KMS-11 (cell line): ENCODE measurements around the gene ZNF558.
A peak's percentile ranks its signal among the peaks of the same experiment; 100 is the strongest.

Experiments
- H2AFZ ChIP-seq: fragments of 200-600 bp; sonication (generic); 2 replicates; pipeline ENCODE4 v1.6.1; 2016; ENCODE audit warnings: antibody characterized with exemption, mixed run types, low read depth
- H3K27ac ChIP-seq: fragments of 200-600 bp; sonication (generic); 2 replicates; pipeline ENCODE4 v1.6.1; 2016; ENCODE audit warnings: mild to moderate bottlenecking, mixed run types
- H3K27me3 ChIP-seq: fragments of 200-600 bp; sonication (generic); 2 replicates; pipeline ENCODE4 v1.6.1; 2017; ENCODE audit warnings: mild to moderate bottlenecking, low read depth, mixed run types, moderate library complexity; ENCODE audit not compliant: insufficient read depth
- H3K36me3 ChIP-seq: fragments of 200-600 bp; sonication (generic); 2 replicates; pipeline ENCODE4 v1.6.1; 2017; ENCODE audit warnings: mild to moderate bottlenecking, mixed run types; ENCODE audit not compliant: insufficient read depth
- H3K4me1 ChIP-seq: fragments of 200-600 bp; sonication (generic); 2 replicates; pipeline ENCODE4 v1.6.1; 2016; ENCODE audit warnings: mild to moderate bottlenecking, low read depth, mixed run types; ENCODE audit not compliant: poor library complexity, severe bottlenecking
- H3K4me2 ChIP-seq: fragments of 200-600 bp; sonication (generic); 2 replicates; pipeline ENCODE4 v1.7.0; 2016; ENCODE audit warnings: mild to moderate bottlenecking, mixed run types
- H3K4me3 ChIP-seq: fragments of 200-600 bp; sonication (generic); IDR thresholded peaks from 2 replicates; pipeline ENCODE4 v1.6.1; 2017; ENCODE audit warnings: low read depth, low read length, mixed read lengths; ENCODE audit not compliant: insufficient read depth
- H3K79me2 ChIP-seq: fragments of 200-600 bp; sonication (generic); 2 replicates; pipeline ENCODE4 v1.6.1; 2016; ENCODE audit warnings: low read depth, mixed run types; ENCODE audit not compliant: insufficient read depth
- H3K9ac ChIP-seq: fragments of 200-600 bp; sonication (generic); 2 replicates; pipeline ENCODE4 v1.6.1; 2016; ENCODE audit warnings: mild to moderate bottlenecking, mixed run types
- H4K20me1 ChIP-seq: fragments of 200-600 bp; sonication (generic); 2 replicates; pipeline ENCODE4 v1.6.1; 2016; ENCODE audit warnings: mild to moderate bottlenecking, mixed run types; ENCODE audit not compliant: insufficient read depth
- CTCF ChIP-seq: fragments of 200-600 bp; sonication (generic); conservative IDR thresholded peaks from 2 replicates; pipeline ENCODE4 v1.6.1; 2017; ENCODE audit warnings: low read depth, mild to moderate bottlenecking, antibody characterized with exemption, low read length, moderate library complexity, mixed read lengths

ZNF558 gene

DNA sequence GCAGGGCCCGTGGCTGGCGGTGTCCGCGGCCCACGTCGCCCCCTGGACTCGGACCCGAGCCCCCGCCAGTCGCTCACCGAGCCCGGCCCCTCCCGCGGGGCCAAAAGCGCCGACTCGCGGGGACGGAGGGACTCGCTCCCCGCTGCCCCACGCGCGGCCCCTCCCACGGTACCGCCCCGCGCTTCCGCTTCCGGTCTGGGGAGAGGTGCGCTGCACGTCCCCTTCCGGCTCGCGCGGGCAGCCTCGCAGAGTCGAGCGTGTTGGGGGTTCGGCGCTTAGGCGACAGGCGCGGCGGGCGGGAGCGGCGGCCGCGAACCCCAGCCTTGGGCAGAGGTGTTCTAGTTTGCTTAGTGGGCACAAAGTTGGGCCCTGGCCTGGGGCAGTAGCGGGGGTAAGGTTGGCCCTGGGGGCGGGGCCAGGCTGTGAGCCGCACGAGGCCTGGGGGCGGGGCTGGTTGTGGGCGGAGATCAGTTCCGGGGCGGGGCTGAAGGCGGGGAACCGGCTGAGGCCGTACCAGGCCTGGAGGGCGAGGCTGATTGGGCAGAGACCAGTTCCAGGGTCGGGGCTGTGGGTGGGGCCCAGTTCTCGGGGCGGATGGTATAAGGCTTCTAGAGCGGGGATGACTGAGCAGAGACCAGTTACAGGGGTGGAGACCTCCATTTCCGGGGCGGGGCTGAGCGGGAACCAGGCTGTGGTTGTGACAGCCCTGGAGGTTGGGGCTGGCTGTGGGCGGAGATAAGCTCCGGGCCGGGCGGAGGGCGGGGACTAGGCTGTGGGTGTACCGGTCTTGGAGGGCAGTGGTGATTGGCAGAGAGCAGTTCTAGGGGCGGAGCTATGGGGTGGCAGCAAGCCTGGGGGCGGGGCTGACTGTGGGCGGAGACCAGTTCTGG lies at the start of gene ZNF558, which contains the start of gene MBD3L1:
Gene ZNF558, minus strand, starts transcription at position 173 of the 890 bp plus-strand sequence. CDS start 9,645 bp downstream, outside the sequence.
Gene MBD3L1, plus strand, starts transcription at position 246 of the 890 bp plus-strand sequence. CDS start 10,302 bp downstream, outside the sequence.
- H3K27ac ChIP-seq, result peak within 1 kb of the TSS; percentile 91
- peaks cover 4% of the 10 kb centered on the region for H3K4me1 ChIP-seq
- TF ChIP-seq CTCF, result no peak
- no peaks in the 10 kb centered on the region for H3K36me3 ChIP-seq
- H3K4me3 ChIP-seq, result no peak within 1 kb of the TSS
- H3K27me3 ChIP-seq, result peaks cover 19% of the 10 kb centered on the region; the same call in 1 of the 2 replicates
- H3K9ac ChIP-seq, result peak within 1 kb of the TSS; percentile 85
- H4K20me1 ChIP-seq, result no peaks in the 10 kb centered on the region
- peak within 1 kb of the TSS; percentile 71 for H3K4me2 ChIP-seq
- H2AFZ ChIP-seq, result peak within 1 kb of the TSS; percentile 88
- no peaks in the 10 kb centered on the region for H3K79me2 ChIP-seq

GRCh38 chr19:8881512-8881911 lies 49.4 kb upstream of the ZNF558 start:
- H3K27me3 ChIP-seq, result no peaks in the 10 kb centered on the region; the same call in 1 of the 2 replicates
- no peak overlapping the region for H3K27ac ChIP-seq
- no peak overlapping the region for H3K9ac ChIP-seq
- H3K4me2 ChIP-seq, result no peak overlapping the region
- H3K4me3 ChIP-seq, result no peak overlapping the region
- no peaks in the 10 kb centered on the region for H3K36me3 ChIP-seq
- no peaks in the 10 kb centered on the region for H4K20me1 ChIP-seq
- H3K4me1 ChIP-seq, result no peaks in the 10 kb centered on the region
- no peak overlapping the region for H2AFZ ChIP-seq
- no peak for TF ChIP-seq CTCF
- H3K79me2 ChIP-seq, result no peaks in the 10 kb centered on the region

- H3K36me3 ChIP-seq, result no peaks in the 10 kb centered on the region
- no peak overlapping the region for H3K4me3 ChIP-seq
- H2AFZ ChIP-seq, result no peak overlapping the region
- H4K20me1 ChIP-seq, result no peaks in the 10 kb centered on the region
- no peaks in the 10 kb centered on the region for H3K4me1 ChIP-seq
- no peak for TF ChIP-seq CTCF
- no peak overlapping the region for H3K4me2 ChIP-seq
- H3K79me2 ChIP-seq, result no peaks in the 10 kb centered on the region
- H3K9ac ChIP-seq, result no peak overlapping the region
- no peaks in the 10 kb centered on the region; the same call in 1 of the 2 replicates for H3K27me3 ChIP-seq
- H3K27ac ChIP-seq, result no peak overlapping the region
Measured at GRCh38 chr19:8880868-8881488, 48.9 kb upstream of the ZNF558 start.

GRCh38 chr19:8877854-8878705 lies 46.0 kb upstream of the ZNF558 start:
- Histone ChIP-seq H4K20me1 (no peaks in the 10 kb centered on the region), H3K4me3 (no peak overlapping the region), H3K27ac (no peak overlapping the region), H3K9ac (no peak overlapping the region), H3K27me3 (peaks cover under 1% of the 10 kb centered on the region; the same call in 1 of the 2 replicates), H3K4me1 (no peaks in the 10 kb centered on the region), H2AFZ (no peak overlapping the region), H3K4me2 (no peak overlapping the region), H3K36me3 (no peaks in the 10 kb centered on the region), H3K79me2 (no peaks in the 10 kb centered on the region)
- TF ChIP-seq CTCF, result no peak
